Measurements from ENCODE around the gene DENND1C.

DENND1C gene

DNA sequence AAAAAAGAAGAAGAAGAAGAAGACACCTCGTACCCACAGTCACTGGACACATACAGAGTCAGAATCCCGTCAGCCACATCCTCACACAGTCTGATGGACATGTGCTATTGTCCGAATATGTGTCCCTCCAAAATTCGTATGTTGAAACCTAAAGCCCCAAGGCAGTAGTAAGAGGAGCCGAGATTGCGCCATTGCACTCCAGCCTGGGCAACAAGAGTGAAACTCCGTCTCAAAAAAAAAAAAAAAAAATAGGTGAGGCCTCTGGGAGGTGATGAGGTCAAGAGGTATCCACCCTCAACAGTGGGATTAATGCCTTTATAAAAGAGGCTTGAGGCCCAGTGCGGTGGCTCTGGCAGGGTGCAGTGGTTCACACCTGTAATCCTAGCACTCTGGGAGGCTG lies 2.6 kb upstream of the DENND1C start:
- Histone ChIP-seq H3K27me3 (replicated peaks in 2 of 5; ENCODE audit: control insufficient read depth in 4 of 5, insufficient read depth in 5 of 5, low read length in 4 of 5) (no peaks in the 10 kb centered on the region), H3K4me1 (ENCODE audit: control extremely low read depth in 1 of 4, control insufficient read depth in 4 of 4, insufficient read depth in 4 of 4, low read length in 3 of 4) (peaks cover 0 to 20% (median 18%) of the 10 kb centered on the region in 4 experiments), H3K9me3 (ENCODE audit: control extremely low read depth in 1 of 5, control insufficient read depth in 4 of 5, insufficient read depth in 2 of 5, low read depth in 1 of 5, low read length in 4 of 5) (no peaks in the 10 kb centered on the region), H3K4me3 (ENCODE audit: control insufficient read depth in 1 of 7, extremely low read depth in 1 of 7, insufficient read depth in 4 of 7, low read depth in 2 of 7, low read length in 6 of 7) (no peak overlapping the region), H3K27ac (ENCODE audit: insufficient read depth in 1 of 2, low read depth in 1 of 2, low read length in 2 of 2, poor library complexity in 1 of 2, severe bottlenecking in 2 of 2) (no peak overlapping the region), H3K36me3 (ENCODE audit: control insufficient read depth in 4 of 4, insufficient read depth in 4 of 4, low read length in 3 of 4) (no peaks in the 10 kb centered on the region)
- ChIA-PET CTCF (no interaction called here), POLR2A (no interaction called here)
- no peak for DNase-seq
- 97% methylated on average over 6 of the region's 8 CpGs for WGBS (ENCODE audit: insufficient coverage)

DNA sequence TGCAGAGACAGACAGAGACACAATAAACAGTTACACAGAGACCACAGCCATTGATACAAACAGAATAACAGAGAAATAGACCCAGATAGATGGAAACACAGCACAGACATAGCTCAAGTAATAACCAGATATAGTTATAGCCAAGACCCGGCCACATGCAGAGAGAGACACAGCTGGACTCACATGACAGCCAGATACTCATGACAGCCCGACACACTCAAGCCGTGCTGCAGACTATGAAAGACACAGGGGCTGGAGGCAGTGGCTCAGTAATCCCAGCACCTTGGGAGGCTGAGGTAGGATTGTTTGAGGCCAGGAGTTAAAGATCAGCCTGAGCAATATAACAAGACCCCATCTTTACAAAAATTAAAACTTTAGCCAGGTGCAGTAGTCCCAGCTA lies 1.6 kb upstream of the DENND1C start:
- peaks cover 0 to 20% (median 18%) of the 10 kb centered on the region in 4 experiments for H3K4me1 ChIP-seq (ENCODE audit: control extremely low read depth in 1 of 4, control insufficient read depth in 4 of 4, insufficient read depth in 4 of 4, low read length in 3 of 4)
- no peak for DNase-seq
- peaks cover 0 to 3% (median 0%) of the 10 kb centered on the region in 4 experiments for H3K36me3 ChIP-seq (ENCODE audit: control insufficient read depth in 4 of 4, insufficient read depth in 4 of 4, low read length in 3 of 4)
- ChIA-PET POLR2A (no interaction called here), CTCF (interaction anchor here (1.3 to 3.6 kb wide), 3 partner anchors 9 to 20 kb away, joined by 3 to 18 read pairs (median 4); partner anchors contain the start of gene TUBB4A)
- WGBS (ENCODE audit: insufficient coverage) = no CpG with 5 or more reads among the region's 3 CpGs
- no peaks in the 10 kb centered on the region for H3K9me3 ChIP-seq (ENCODE audit: control extremely low read depth in 1 of 5, control insufficient read depth in 4 of 5, insufficient read depth in 2 of 5, low read depth in 1 of 5, low read length in 4 of 5)
- H3K27me3 ChIP-seq (replicated peaks in 2 of 5; ENCODE audit: control insufficient read depth in 4 of 5, insufficient read depth in 5 of 5, low read length in 4 of 5) = no peaks in the 10 kb centered on the region
- no peak overlapping the region for H3K4me3 ChIP-seq (ENCODE audit: control insufficient read depth in 1 of 7, extremely low read depth in 1 of 7, insufficient read depth in 4 of 7, low read depth in 2 of 7, low read length in 6 of 7)
- H3K27ac ChIP-seq (ENCODE audit: insufficient read depth in 1 of 2, low read depth in 1 of 2, low read length in 2 of 2, poor library complexity in 1 of 2, severe bottlenecking in 2 of 2) = no peak overlapping the region

DNA sequence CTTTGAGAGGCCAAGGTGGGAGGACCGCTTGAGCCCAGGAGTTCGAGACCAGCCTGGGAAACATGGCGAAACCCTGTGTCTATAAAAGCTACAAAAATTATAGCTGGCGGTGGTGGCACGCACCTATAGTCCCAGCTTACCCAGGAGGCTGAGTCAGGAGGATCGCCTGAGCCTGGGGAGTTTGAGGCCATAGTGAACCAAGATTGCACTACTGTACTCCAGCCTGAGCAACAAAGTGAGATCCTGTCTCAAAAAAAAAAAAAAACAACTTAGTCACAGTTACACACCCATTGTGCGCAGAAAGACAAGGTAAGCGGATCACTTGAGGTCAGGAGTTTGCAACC lies 728 bp upstream of the DENND1C start:
- CTCF ChIA-PET = interaction anchor here (0.9 to 3.6 kb wide), 7 partner anchors 9 to 60 kb away, joined by 3 to 18 read pairs (median 5); partner anchors contain the start of gene TUBB4A
- DNase-seq = no peak
- Histone ChIP-seq H3K9me3 (ENCODE audit: control extremely low read depth in 1 of 5, control insufficient read depth in 4 of 5, insufficient read depth in 2 of 5, low read depth in 1 of 5, low read length in 4 of 5) (no peaks in the 10 kb centered on the region), H3K4me3 (ENCODE audit: control insufficient read depth in 1 of 7, extremely low read depth in 1 of 7, insufficient read depth in 4 of 7, low read depth in 2 of 7, low read length in 6 of 7) (peak overlapping the region in 2 of 7 experiments; percentile 71 to 80), H3K4me1 (ENCODE audit: control extremely low read depth in 1 of 4, control insufficient read depth in 4 of 4, insufficient read depth in 4 of 4, low read length in 3 of 4) (peaks cover 0 to 20% (median 18%) of the 10 kb centered on the region in 4 experiments), H3K27ac (ENCODE audit: insufficient read depth in 1 of 2, low read depth in 1 of 2, low read length in 2 of 2, poor library complexity in 1 of 2, severe bottlenecking in 2 of 2) (peak overlapping the region in 1 of 2 experiments; percentile 86), H3K27me3 (replicated peaks in 2 of 5; ENCODE audit: control insufficient read depth in 4 of 5, insufficient read depth in 5 of 5, low read length in 4 of 5) (no peaks in the 10 kb centered on the region), H3K36me3 (ENCODE audit: control insufficient read depth in 4 of 4, insufficient read depth in 4 of 4, low read length in 3 of 4) (peaks cover 0 to 3% (median 0%) of the 10 kb centered on the region in 4 experiments)
- POLR2A ChIA-PET = no interaction called here
- WGBS (ENCODE audit: insufficient coverage) = 98% methylated on average over 7 of the region's 8 CpGs

DNA sequence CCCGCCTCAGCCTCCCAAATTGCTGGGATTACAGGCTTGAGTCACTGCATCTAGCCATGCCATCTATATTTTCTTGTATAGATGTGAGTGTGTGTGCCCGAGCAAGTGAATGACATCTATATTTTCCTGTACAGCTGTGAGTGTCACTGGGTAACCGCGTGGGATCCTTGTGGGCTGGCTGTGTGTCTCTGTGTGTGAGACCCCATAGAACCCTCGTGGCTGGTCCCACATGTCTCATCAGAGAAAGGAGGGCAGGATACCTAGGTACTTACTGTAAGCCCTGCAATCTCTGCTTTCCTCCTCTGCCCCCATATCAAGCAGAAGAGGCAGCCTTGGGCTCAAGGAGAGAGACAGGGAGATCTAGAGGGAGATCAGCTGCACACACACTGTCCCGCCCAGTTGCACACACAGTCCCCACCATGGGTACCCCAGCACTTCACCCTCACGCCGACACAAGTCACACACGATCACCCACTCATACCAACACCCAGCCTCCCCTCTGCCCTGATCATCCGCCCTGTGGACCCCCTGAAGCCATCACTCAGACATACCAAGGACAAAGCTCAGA lies 655 bp downstream of the DENND1C start:
- H3K36me3 ChIP-seq (ENCODE audit: control insufficient read depth in 4 of 4, insufficient read depth in 4 of 4, low read length in 3 of 4) = peaks cover 0 to 15% (median 8%) of the 10 kb centered on the region in 4 experiments
- peak overlapping the region; percentile 22 to 83 (median 68) for H3K4me3 ChIP-seq (ENCODE audit: control insufficient read depth in 1 of 7, extremely low read depth in 1 of 7, insufficient read depth in 4 of 7, low read depth in 2 of 7, low read length in 6 of 7)
- no peaks in the 10 kb centered on the region for H3K27me3 ChIP-seq (replicated peaks in 2 of 5; ENCODE audit: control insufficient read depth in 4 of 5, insufficient read depth in 5 of 5, low read length in 4 of 5)
- DNase-seq = peak in 2 of 3 donors; percentile 24 to 34
- H3K4me1 ChIP-seq (ENCODE audit: control extremely low read depth in 1 of 4, control insufficient read depth in 4 of 4, insufficient read depth in 4 of 4, low read length in 3 of 4) = peaks cover 0 to 20% (median 18%) of the 10 kb centered on the region in 4 experiments
- ChIA-PET POLR2A (interaction anchor here (0.8 kb wide), 1 partner anchor 359 kb away, joined by 4 read pairs; no protein-coding TSS in a partner anchor), CTCF (interaction anchor here (0.6 to 3.6 kb wide), 13 partner anchors 8 to 383 kb away, joined by 3 to 18 read pairs (median 5); partner anchors contain the start of gene TUBB4A)
- 26% methylated on average over 6 of the region's 10 CpGs for WGBS (ENCODE audit: insufficient coverage)
- H3K27ac ChIP-seq (ENCODE audit: insufficient read depth in 1 of 2, low read depth in 1 of 2, low read length in 2 of 2, poor library complexity in 1 of 2, severe bottlenecking in 2 of 2) = peak overlapping the region; percentile 72 to 86
- H3K9me3 ChIP-seq (ENCODE audit: control extremely low read depth in 1 of 5, control insufficient read depth in 4 of 5, insufficient read depth in 2 of 5, low read depth in 1 of 5, low read length in 4 of 5) = no peaks in the 10 kb centered on the region

DNA sequence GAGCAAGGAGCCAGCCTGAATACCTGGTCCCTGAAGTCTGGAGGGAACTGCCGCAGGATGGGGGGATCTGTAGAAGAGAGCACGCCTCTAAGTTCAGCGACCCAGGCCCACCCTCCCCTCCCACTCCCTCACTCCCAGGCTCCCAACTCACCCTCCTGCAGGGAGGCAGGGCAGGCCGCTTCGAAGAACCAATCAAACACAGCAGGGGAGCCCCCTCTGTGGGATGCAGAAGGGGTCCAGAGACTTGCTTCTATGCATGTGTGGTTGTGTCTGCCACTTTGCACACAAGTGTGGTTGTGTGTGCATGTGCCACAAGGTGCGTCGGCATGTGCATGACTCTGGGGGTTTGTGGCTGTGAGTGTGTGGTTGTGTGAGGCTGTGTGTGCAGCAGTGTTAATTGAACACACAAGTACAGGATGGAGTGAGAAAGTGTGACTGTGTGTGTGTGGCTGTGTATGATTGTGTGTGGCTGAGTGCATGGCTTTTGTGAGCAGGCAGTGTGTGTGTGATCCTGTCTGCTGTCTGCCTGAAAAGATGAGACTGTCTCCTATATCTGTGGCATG lies 1.7 kb downstream of the DENND1C start:
- Histone ChIP-seq H3K27ac (ENCODE audit: insufficient read depth in 1 of 2, low read depth in 1 of 2, low read length in 2 of 2, poor library complexity in 1 of 2, severe bottlenecking in 2 of 2) (no peak overlapping the region), H3K4me1 (ENCODE audit: control extremely low read depth in 1 of 4, control insufficient read depth in 4 of 4, insufficient read depth in 4 of 4, low read length in 3 of 4) (peaks cover 0 to 20% (median 18%) of the 10 kb centered on the region in 4 experiments), H3K36me3 (ENCODE audit: control insufficient read depth in 4 of 4, insufficient read depth in 4 of 4, low read length in 3 of 4) (peaks cover 0 to 25% (median 16%) of the 10 kb centered on the region in 4 experiments), H3K27me3 (replicated peaks in 2 of 5; ENCODE audit: control insufficient read depth in 4 of 5, insufficient read depth in 5 of 5, low read length in 4 of 5) (no peaks in the 10 kb centered on the region), H3K9me3 (ENCODE audit: control extremely low read depth in 1 of 5, control insufficient read depth in 4 of 5, insufficient read depth in 2 of 5, low read depth in 1 of 5, low read length in 4 of 5) (no peaks in the 10 kb centered on the region), H3K4me3 (ENCODE audit: control insufficient read depth in 1 of 7, extremely low read depth in 1 of 7, insufficient read depth in 4 of 7, low read depth in 2 of 7, low read length in 6 of 7) (no peak overlapping the region)
- ChIA-PET CTCF (interaction anchor here (0.6 to 3.6 kb wide), 2 partner anchors 24 to 164 kb away, joined by 5 to 18 read pairs; partner anchors contain the start of gene TUBB4A), POLR2A (no interaction called here)
- WGBS (ENCODE audit: insufficient coverage) = 95% methylated on average over 4 of the region's 7 CpGs
- DNase-seq = no peak

DNA sequence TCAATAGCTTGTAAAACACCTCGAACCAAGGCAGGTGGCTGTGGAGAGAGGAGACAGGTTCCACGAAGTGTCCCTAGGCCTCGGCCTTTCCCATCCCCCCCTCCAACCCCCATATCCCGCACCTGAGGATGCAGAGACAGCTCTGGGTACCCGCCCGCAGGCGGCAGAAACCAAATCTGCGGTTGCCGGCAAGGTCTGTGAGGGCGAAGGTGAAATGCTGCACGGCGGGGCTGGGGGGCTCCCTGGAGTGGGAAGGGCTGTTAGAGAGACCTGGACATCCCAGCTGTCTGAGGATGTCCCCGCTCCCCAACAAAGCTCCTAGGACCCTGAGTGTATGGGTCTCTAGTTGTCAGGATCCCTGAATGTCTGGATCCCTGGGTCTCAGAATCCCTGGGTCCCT lies 2.8 kb downstream of the DENND1C start:
- 98% methylated on average over 9 of the region's 13 CpGs for WGBS (ENCODE audit: insufficient coverage)
- no peak for DNase-seq
- no peak overlapping the region for H3K27ac ChIP-seq (ENCODE audit: insufficient read depth in 1 of 2, low read depth in 1 of 2, low read length in 2 of 2, poor library complexity in 1 of 2, severe bottlenecking in 2 of 2)
- no peaks in the 10 kb centered on the region for H3K27me3 ChIP-seq (replicated peaks in 2 of 5; ENCODE audit: control insufficient read depth in 4 of 5, insufficient read depth in 5 of 5, low read length in 4 of 5)
- ChIA-PET CTCF (interaction anchor here (0.8 kb wide), 1 partner anchor 385 kb away, joined by 3 read pairs; no protein-coding TSS in a partner anchor), POLR2A (no interaction called here)
- peaks cover 0 to 26% (median 18%) of the 10 kb centered on the region in 4 experiments for H3K36me3 ChIP-seq (ENCODE audit: control insufficient read depth in 4 of 4, insufficient read depth in 4 of 4, low read length in 3 of 4)
- H3K4me3 ChIP-seq (ENCODE audit: control insufficient read depth in 1 of 7, extremely low read depth in 1 of 7, insufficient read depth in 4 of 7, low read depth in 2 of 7, low read length in 6 of 7) = no peak overlapping the region
- H3K9me3 ChIP-seq (ENCODE audit: control extremely low read depth in 1 of 5, control insufficient read depth in 4 of 5, insufficient read depth in 2 of 5, low read depth in 1 of 5, low read length in 4 of 5) = no peaks in the 10 kb centered on the region
- peaks cover 0 to 20% (median 18%) of the 10 kb centered on the region in 4 experiments for H3K4me1 ChIP-seq (ENCODE audit: control extremely low read depth in 1 of 4, control insufficient read depth in 4 of 4, insufficient read depth in 4 of 4, low read length in 3 of 4)

DNA sequence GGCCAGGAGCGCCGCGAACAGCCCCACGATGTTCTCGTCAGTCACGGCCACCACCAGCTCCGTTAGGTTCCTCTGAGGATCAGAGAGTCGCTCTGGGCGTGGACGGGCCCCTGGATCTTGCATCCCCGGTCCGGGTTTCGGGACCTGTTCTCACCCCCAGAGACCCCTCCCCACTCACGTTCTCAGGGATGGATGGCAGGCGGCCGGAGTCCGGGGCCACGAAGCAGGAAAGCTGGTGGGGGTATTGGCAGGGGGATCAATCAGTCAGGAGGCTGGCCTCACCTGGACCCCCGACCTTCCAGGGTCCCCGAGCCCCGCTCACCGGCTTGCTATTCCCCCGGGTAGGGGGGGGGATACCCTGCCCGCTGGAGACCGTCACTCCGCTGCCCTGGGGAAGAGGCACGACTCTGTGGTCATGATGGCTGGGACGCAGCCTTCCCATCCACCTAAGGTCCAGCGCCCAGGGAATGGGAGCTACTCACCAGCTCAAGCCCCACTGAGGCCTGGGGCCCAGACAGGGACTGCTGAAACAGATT lies 4.6 kb downstream of the DENND1C start:
- Histone ChIP-seq H3K4me3 (ENCODE audit: control insufficient read depth in 1 of 7, extremely low read depth in 1 of 7, insufficient read depth in 4 of 7, low read depth in 2 of 7, low read length in 6 of 7) (no peak overlapping the region), H3K27ac (ENCODE audit: insufficient read depth in 1 of 2, low read depth in 1 of 2, low read length in 2 of 2, poor library complexity in 1 of 2, severe bottlenecking in 2 of 2) (no peak overlapping the region)

More for the DNA sequence above, 4.6 kb downstream of the DENND1C start:
- 96% methylated on average over 20 of the region's 29 CpGs for WGBS (ENCODE audit: insufficient coverage)
- Histone ChIP-seq H3K27me3 (replicated peaks in 2 of 5; ENCODE audit: control insufficient read depth in 4 of 5, insufficient read depth in 5 of 5, low read length in 4 of 5) (no peaks in the 10 kb centered on the region), H3K9me3 (ENCODE audit: control extremely low read depth in 1 of 5, control insufficient read depth in 4 of 5, insufficient read depth in 2 of 5, low read depth in 1 of 5, low read length in 4 of 5) (no peaks in the 10 kb centered on the region), H3K4me1 (ENCODE audit: control extremely low read depth in 1 of 4, control insufficient read depth in 4 of 4, insufficient read depth in 4 of 4, low read length in 3 of 4) (peaks cover 0 to 14% (median 13%) of the 10 kb centered on the region in 4 experiments), H3K36me3 (ENCODE audit: control insufficient read depth in 4 of 4, insufficient read depth in 4 of 4, low read length in 3 of 4) (peaks cover 0 to 26% (median 18%) of the 10 kb centered on the region in 4 experiments)
- ChIA-PET POLR2A (no interaction called here), CTCF (no interaction called here)
- no peak for DNase-seq
